Measurements from ENCODE around the gene SUPT16H. TPM values are rescaled to one million over a fixed set of nuclear protein-coding genes. Genes with fewer than 3 reads are reported as not detected.

SUPT16H gene
- total RNA-seq, result 10 to 100 TPM; 52.7 to 74.3 (median 60.5) TPM

DNA sequence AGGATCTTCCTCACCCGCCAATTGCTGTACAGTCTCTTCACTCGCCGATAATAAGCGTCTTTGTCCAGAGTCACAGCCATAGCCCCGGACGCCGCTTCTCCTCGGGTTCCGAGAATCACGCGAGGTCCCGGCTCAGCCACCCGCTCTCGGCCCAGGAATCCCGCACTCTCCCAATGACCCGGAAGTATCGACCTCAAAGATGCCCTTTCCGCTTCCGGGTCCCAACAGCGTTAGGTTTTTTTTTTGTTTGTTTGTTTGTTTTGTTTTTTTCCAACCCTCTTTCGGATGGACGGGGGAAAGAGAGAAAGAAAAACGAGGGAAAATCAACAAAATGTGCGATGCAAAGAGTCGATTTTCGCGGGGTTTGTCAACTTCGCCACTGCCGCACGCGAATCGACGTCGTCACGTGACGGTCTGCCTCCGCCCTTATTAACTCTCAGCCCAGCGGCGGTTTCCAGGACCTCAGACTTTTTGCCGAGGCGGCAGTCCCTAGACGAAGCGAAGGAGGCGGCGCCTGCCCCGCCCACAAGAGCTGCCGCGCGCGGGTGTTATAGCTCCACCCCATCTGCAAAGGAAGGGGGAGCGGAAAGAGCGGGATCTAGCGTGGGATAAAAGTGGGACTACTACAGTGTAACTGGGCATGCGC is at the start of gene SUPT16H:
Gene SUPT16H (minus strand): TSS at position 172 of the 646 bp plus-strand sequence. CDS start 92 bp downstream, at position 80.
- H3K4me3 ChIP-seq, result peak within 1 kb of the TSS; percentile 63 to 88 (median 84)
- H3K9me3 ChIP-seq, result no peaks in the 10 kb centered on the region
- under 1% methylated on average over 50 of the region's 54 CpGs for WGBS
- TF ChIP-seq POLR2AphosphoS5 (IDR thresholded peaks at IDR 0.05) (peak; percentile 80 to 89), POLR2A (IDR thresholded peaks at IDR 0.05; ENCODE audit: low read depth) (no peak)
- H3K36me3 ChIP-seq, result peaks cover 21 to 36% (median 31%) of the 10 kb centered on the region in 4 donors
- H3K4me1 ChIP-seq, result peaks cover 20 to 44% (median 40%) of the 10 kb centered on the region in 4 donors
- no peaks in the 10 kb centered on the region for H3K27me3 ChIP-seq
- H3K27ac ChIP-seq (replicated peaks in 1 of 4), result peak within 1 kb of the TSS; percentile 86 to 91 (median 87)
- intact Hi-C loops (cut with DNase I), result loop anchor here (5.0 to 10.0 kb wide), 2 partner anchors 117 to 699 kb away; partner anchors contain the start of genes ANG, HNRNPC and RNASE4
- peak; percentile 99 for DNase-seq (ENCODE audit: extremely low spot score)

DNA sequence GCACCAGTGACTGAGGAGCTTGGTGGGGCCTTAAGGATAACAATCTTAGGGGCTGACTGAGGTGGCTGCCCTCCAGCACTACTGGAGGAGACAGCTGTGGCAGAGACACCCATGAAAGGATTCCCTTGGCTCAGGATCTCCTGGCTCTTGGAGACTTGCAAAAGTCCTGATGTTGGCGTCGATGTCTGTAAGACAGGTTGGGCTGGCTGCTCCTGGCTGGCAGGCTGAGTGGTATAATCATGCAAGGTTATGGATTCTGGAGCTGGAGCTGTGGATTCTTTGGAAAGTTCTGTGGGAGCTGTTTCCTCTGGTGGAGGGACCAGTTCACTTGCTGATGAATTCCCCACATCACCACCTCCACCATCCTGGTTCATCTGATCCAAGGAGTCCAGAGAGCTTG is 47.3 kb upstream of the SUPT16H start:
- DNase-seq (ENCODE audit: extremely low spot score), result no peak
- TF ChIP-seq POLR2AphosphoS5 (IDR thresholded peaks at IDR 0.05) (no peak), EP300 (IDR thresholded peaks at IDR 0.05) (no peak), POLR2A (IDR thresholded peaks at IDR 0.05; ENCODE audit: low read depth) (no peak)
- TF ChIP-seq, protein P1, sequence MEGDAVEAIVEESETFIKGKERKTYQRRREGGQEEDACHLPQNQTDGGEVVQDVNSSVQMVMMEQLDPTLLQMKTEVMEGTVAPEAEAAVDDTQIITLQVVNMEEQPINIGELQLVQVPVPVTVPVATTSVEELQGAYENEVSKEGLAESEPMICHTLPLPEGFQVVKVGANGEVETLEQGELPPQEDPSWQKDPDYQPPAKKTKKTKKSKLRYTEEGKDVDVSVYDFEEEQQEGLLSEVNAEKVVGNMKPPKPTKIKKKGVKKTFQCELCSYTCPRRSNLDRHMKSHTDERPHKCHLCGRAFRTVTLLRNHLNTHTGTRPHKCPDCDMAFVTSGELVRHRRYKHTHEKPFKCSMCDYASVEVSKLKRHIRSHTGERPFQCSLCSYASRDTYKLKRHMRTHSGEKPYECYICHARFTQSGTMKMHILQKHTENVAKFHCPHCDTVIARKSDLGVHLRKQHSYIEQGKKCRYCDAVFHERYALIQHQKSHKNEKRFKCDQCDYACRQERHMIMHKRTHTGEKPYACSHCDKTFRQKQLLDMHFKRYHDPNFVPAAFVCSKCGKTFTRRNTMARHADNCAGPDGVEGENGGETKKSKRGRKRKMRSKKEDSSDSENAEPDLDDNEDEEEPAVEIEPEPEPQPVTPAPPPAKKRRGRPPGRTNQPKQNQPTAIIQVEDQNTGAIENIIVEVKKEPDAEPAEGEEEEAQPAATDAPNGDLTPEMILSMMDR (IDR thresholded peaks at IDR 0.05), result no peak
- H3K4me3 ChIP-seq, result no peak overlapping the region
- H3K36me3 ChIP-seq, result peaks cover 41 to 57% (median 54%) of the 10 kb centered on the region in 4 donors
- no peaks in the 10 kb centered on the region for H3K9me3 ChIP-seq
- peaks cover 5 to 15% (median 13%) of the 10 kb centered on the region in 4 donors for H3K4me1 ChIP-seq
- 100% methylated on average over 2 of the region's 2 CpGs for WGBS
- intact Hi-C loops (cut with DNase I), result no loop called here
- H3K27ac ChIP-seq (replicated peaks in 1 of 4), result no peak overlapping the region
- H3K27me3 ChIP-seq, result no peaks in the 10 kb centered on the region

DNA sequence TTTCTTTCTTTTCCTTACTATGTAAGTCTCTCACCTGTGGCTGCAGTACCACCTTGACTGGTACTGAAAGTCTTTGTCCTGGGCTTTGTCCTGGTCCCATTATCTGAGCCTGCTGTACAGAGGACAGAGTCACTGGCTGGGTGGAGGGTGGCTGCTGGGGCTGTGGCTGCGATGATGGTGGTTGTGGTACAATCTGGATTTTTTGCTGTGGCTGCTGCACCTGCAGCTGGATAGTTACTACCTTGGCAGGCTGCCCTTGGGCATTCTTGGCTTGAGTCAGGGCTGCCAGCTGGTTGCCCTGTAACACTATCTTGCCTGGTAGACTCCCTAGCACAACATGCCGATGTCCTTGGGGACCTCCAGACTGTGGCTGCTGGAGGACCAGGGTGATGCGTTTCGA is 45.1 kb upstream of the SUPT16H start:
- H3K36me3 ChIP-seq, result peaks cover 60 to 79% (median 76%) of the 10 kb centered on the region in 4 donors
- TF ChIP-seq POLR2AphosphoS5 (IDR thresholded peaks at IDR 0.05), result no peak
- no peak for TF ChIP-seq POLR2A (IDR thresholded peaks at IDR 0.05; ENCODE audit: low read depth)
- TF ChIP-seq EP300 (IDR thresholded peaks at IDR 0.05), result no peak
- TF ChIP-seq, protein P1 (IDR thresholded peaks at IDR 0.05), result no peak
- intact Hi-C loops (cut with DNase I), result no loop called here
- H3K27ac ChIP-seq (replicated peaks in 1 of 4), result no peak overlapping the region
- H3K4me3 ChIP-seq, result no peak overlapping the region
- H3K27me3 ChIP-seq, result no peaks in the 10 kb centered on the region
- no peaks in the 10 kb centered on the region for H3K4me1 ChIP-seq
- WGBS, result 95% methylated on average over 4 of the region's 4 CpGs
- DNase-seq (ENCODE audit: extremely low spot score), result no peak
- H3K9me3 ChIP-seq, result no peaks in the 10 kb centered on the region

DNA sequence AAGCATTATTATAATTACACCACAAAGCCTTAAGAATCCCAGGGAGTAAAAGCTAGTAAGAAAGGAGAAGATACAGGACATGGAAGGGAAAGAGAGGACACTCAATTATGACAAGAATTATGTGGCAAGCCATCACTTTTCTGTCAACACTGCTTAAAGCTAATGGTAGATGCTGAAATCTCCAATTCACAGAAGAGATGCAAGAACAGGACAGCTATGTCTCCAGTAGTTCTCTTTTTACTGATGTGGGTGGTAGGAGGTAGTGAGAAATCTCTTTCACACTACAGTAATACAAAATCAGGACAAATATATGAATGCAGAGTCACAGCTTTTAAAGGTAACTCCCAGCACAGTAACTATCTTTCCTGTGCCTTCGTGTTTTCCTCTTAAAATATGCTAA is 42.9 kb upstream of the SUPT16H start:
- intact Hi-C loops (cut with DNase I), result no loop called here
- Histone ChIP-seq H3K36me3 (peaks cover 81 to 100% (median 98%) of the 10 kb centered on the region in 4 donors), H3K4me3 (no peak overlapping the region), H3K9me3 (no peaks in the 10 kb centered on the region), H3K4me1 (no peaks in the 10 kb centered on the region), H3K27ac (replicated peaks in 1 of 4) (no peak overlapping the region), H3K27me3 (no peaks in the 10 kb centered on the region)
- WGBS, result 95% methylated on average over 1 of the region's 1 CpG
- no peak for TF ChIP-seq POLR2AphosphoS5 (IDR thresholded peaks at IDR 0.05)
- TF ChIP-seq POLR2A (IDR thresholded peaks at IDR 0.05; ENCODE audit: low read depth), result no peak
- TF ChIP-seq, protein P1 (IDR thresholded peaks at IDR 0.05), result no peak
- TF ChIP-seq EP300 (IDR thresholded peaks at IDR 0.05), result no peak
- no peak for DNase-seq (ENCODE audit: extremely low spot score)

DNA sequence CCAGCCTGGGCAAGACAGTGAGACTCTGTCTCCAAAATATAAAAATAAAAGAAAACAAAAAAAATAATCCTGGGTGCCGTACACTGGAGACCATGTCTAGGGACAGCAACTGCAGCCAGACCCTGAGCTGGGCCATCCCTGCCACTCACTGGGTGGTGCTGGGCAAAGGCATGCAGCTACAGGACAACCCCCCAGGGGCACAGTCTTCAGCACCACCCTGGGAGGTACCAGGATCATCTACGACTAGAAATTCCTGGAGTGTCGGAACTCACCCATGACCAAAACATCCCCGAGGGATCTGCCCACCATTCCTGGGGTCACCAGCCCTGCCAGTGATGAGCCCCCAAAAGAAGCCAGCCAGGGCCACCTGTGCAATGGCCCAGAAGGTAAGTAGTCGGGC is 35.7 kb upstream of the SUPT16H start:
- 80% methylated on average over 5 of the region's 5 CpGs for WGBS
- no peaks in the 10 kb centered on the region for H3K27me3 ChIP-seq
- H3K4me3 ChIP-seq, result no peak overlapping the region
- no peak overlapping the region for H3K27ac ChIP-seq (replicated peaks in 1 of 4)
- peaks cover 65 to 97% (median 89%) of the 10 kb centered on the region in 4 donors for H3K36me3 ChIP-seq
- DNase-seq (ENCODE audit: extremely low spot score), result no peak
- intact Hi-C loops (cut with DNase I), result no loop called here
- H3K4me1 ChIP-seq, result no peaks in the 10 kb centered on the region
- TF ChIP-seq POLR2A (IDR thresholded peaks at IDR 0.05; ENCODE audit: low read depth) (no peak), EP300 (IDR thresholded peaks at IDR 0.05) (no peak), POLR2AphosphoS5 (IDR thresholded peaks at IDR 0.05) (no peak)
- TF ChIP-seq, protein P1 (IDR thresholded peaks at IDR 0.05), result no peak
- H3K9me3 ChIP-seq, result no peaks in the 10 kb centered on the region
